GM21619 (cell line): ENCODE measurements around the gene GPR183.
"Not testable (repeated sequence)": the region's sequence is repeated elsewhere in the genome, so short reads cannot be mapped to it uniquely, and the experiment has no call there.

Source experiments
- ATAC-seq: cut with Tn5 transposase; IDR thresholded peaks from one replicate; pipeline ENCODE4 v1.9.1; 2021; ENCODE audit not compliant: unreplicated experiment

Gene GPR183

DNA sequence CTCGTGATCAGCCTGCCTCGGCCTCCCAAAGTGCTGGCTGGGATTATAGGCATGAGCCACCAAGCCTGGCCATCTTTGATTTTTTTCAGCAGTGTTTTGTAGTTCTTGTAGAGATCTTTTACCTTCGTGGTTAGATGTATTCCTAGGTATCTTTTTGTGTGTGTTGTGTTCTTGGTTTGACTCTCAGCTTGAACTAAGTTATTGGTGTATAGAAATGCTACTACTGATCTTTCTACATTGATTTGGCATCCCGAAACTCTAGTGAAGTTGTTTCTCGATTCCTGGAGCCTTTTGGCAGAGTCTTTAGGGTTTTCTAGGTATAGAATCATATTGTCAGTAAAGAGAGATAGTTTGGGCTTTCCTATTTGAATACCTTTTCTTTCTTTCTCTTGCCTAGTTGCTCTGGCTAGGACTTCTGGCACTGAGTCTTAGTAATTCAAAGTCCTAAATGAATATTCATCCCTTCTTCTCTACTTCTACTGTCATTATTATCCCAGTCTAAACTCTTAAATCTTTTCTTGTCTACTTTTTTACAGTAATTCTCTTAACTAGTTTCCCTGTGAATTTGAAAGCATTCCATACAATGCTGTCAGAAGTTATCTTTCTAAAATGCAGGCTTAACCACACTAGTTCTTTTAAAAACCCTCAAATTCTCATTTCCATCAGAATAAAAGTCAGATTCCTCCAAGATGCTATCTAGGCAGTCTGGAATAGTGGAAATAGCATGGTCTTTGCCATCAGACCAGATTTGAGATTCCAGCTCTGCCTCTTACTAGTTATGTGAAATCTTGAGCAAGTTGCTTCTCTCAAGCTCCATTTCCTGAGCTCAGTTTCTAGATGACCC lies 56.0 kb downstream of the GPR183 start:
- no peak for ATAC-seq

DNA sequence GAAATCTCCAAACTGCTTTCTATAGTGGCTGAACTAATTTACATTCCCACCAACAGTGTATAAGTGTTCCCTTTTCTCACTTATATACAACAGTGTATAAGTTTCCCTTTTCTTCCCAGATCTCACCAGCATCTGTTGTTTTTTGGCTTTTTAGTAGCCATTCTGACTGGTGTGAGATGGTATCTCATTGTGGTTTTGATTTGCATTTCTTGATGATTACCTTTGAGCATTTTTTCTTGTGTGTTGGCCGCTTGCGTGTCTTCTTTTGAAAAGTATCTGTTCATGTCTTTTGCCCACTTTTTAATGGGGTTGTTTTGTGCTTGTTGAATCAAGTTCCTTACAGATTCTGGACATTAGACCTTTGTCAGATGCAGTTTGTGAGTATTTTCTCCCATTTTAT lies 57.6 kb downstream of the GPR183 start:
- not testable (repeated sequence) for ATAC-seq

DNA sequence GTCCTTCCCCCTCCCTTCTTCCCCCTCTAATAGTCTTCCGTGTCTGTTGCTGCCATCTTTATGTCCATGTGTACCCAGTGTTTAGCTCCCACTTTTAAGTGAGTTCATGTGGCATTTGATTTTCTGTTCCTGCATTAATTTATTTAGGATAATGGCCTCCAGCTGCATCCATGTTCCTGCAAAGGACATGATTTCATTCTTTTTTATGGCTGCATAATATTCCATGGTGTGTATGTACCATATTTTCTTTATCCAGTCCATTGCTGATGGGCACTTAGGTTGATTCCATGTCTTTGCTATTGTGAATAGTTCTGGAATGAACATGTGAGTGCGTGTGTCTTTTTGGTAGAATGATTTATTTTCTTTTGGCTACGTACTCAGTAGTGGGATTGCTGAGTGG lies 58.0 kb downstream of the GPR183 start:
- not testable (repeated sequence) for ATAC-seq

DNA sequence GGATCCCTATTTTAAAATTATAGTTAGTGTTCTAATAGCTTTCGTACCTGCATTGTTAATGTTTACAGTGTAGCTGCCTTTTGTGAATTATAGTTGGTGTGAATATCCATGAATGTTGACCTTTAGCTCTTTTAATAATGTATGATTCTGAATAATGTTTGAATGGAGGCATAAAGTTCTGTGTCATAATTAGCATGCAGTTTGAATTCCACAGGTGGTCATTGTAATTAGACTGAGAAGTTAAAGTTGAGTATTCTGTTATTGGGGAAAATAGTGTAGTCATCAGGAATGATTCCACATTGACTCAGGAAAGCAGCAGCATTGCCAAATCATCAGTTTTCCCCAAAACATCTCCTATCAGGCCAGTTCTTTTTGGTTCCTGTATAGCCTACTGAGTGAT lies 61.1 kb downstream of the GPR183 start:
- ATAC-seq, result no peak
